HG03095 (cell line): Measurements from ENCODE around the gene PIPOX.
"Not testable (repeated sequence)": the region's sequence is repeated elsewhere in the genome, so short reads cannot be mapped to it uniquely, and the experiment has no call there.

Source experiments
- ATAC-seq: cut with Tn5 transposase; IDR thresholded peaks from one replicate; pipeline ENCODE4 v1.9.1; 2021; ENCODE audit warnings: moderate library complexity; ENCODE audit not compliant: unreplicated experiment

PIPOX gene

DNA sequence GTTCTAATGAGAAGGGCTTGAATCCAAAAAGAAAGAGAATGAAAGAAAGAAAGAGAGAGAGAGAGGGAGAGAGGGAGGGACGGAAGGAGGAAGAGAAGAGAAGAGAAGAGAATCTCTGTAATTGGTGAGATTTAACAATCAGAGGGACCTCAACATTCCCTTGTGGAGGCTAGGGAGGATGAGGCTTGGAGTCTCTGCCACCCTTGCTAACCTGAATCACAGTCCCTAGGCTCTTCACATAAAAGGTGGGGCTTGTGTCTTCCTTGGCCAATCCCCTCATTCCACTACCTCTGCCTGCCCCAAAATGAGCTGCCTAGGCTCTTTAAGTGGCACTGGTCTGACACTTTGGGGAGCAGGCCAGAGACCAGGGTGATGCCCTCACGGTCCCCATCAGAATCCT lies 30.1 kb downstream of the PIPOX start:
- no peak for ATAC-seq

DNA sequence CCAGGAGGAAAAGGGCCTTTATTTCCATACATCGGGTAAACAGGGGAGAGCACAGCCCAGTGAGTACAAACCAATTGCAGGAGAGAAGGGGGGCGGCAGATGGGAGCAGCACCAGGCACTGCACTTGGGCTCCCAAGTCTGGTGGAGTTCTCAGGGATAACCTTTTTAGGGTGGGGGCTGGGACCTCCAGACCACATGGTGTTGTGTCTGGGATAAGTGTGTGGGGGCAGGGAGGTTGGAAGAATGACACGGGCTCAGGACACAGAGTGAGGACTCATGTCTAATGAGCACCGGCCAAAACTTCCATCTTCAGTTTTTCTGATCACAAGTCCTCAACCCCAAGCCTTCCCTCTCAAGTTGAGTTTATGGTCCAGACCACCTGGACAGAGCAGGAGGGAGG lies 30.6 kb downstream of the PIPOX start:
- ATAC-seq, result no peak

DNA sequence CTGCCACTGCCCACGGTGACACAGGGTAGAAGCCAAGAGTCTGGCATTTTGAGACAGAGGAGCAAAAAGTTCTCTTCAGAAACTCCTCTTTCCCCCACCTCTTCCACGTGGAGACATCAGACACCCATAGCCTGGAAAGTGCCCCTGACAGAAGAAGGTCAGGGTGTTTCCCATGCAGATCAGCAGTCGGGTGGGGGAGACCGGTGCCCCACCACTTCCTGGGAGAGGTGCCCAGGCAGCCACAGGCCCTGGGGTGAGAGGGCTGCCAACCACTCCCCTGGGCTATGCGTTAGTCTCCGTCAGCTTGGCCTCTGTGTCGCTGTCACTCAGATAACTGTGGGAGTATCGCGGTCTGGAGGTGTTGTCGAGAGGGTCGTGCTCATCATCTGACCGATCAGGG lies 31.5 kb downstream of the PIPOX start:
- no peak for ATAC-seq

DNA sequence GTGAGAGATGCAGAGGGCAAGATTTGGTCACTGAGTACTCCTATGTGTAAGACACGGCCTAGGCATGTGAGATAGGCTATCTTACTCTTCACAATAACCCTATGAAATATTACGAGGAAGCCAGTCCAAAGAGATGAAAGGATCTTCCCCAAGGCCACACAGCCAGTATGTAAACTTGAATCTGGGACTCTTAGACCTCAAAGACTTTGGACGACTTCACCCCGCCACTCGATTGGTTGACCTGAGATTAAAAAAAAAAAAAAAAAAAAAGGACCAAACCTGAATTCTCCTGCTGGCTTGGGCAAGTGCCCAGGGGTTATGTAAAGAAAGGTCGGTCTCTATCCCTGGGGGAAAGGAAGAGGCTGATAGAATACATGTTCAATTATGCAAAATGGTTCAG lies 33.1 kb downstream of the PIPOX start:
- ATAC-seq, result no peak

DNA sequence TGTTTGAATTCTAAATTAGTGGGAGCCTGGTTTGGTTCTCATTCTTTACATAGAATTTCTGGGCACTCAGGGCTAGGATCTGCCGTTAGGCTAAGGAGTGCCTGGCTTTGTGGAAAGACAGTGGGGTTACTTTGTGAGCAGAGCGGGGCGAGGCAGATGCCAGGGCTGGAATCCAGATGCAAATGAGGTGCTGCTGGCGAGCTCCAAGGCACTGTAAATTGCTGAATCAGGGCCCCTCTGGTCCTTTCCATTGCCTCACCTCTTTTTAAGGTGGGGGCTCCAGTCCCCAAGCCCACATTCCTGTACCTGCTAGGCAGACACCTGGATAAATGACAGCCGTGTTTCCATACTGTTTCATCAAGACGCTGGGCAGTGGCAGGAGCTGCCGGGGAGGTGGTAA lies 33.8 kb downstream of the PIPOX start:
- ATAC-seq, result no peak

DNA sequence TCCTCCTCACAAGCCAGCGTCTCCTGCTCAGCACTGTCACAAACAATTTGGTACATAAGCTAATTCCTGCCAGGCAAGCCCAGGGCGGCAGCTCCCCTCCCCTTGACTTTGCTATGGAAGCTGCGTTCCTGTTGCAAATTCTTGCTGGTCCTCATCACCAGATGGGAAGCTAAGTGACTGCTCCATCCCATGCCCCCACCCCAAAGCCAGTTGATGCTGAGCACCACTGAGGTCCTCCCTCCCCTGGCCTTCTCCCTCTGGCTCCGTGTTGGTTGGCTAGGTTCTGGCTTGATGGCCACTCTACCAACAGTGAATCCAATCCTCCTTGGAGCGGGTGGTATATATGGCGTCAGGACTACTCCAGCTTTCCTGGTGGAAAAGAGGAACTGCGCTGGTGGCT lies 34.4 kb downstream of the PIPOX start:
- no peak for ATAC-seq

DNA sequence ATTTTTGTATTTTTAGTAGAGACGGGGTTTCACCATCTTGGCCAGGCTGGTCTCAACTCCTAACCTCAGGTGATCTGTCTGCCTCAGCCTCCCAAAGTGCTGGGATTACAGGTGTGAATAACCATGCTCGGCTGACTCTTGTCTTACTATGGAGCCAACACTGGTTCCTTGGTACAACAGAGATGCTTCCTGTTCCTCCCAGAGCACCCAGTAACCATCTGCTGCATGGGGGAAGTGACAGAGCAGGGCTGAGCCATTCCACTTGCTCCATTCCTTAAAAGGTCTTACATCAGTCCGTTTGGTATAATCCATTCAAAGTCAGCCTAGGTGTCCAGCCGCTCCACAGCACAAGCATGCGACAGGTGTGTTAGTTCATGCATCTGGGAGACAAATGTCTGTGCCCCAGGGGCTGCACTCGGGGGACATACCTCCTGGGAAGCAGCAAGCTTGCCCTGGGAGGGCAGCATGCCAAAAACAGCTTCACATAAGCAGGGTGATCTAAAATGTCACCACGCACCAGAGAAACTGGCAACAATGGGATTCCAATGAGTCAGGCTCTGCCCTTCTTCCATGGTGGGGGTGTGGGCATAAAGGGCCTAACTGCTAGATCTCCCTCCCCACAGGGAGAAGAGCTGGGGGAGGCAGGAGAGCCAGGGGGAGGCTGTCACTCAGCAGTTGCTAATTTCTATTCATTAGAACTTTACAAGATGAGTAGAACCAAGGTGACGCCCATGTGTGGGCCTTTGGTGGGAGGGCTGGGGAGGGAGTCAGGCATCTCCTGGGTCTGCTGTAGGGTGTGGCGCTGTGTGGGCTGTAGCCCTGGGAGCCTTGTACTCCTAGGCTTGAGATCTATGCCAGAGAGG lies 35.5 kb downstream of the PIPOX start:
- no peak for ATAC-seq

DNA sequence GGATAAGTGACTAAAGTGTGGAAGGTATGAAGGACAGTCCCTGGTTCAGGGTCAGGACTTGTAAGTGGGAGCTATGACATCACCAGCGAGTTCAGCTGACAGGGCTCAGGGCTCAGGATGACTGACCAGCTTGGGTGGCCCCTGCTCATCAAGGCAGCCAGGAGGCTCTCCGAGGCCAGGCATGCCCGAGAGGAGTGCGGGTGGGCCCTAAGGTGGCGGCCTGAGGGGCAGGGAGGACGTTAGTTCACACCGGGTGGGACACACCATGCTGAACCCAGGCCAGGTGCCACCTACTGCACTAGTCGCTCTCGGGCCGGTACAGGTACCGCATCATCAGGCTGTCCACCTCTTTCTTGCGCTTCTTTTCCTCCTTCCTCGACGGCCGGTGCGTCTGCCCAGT lies 36.5 kb downstream of the PIPOX start:
- ATAC-seq, result no peak

DNA sequence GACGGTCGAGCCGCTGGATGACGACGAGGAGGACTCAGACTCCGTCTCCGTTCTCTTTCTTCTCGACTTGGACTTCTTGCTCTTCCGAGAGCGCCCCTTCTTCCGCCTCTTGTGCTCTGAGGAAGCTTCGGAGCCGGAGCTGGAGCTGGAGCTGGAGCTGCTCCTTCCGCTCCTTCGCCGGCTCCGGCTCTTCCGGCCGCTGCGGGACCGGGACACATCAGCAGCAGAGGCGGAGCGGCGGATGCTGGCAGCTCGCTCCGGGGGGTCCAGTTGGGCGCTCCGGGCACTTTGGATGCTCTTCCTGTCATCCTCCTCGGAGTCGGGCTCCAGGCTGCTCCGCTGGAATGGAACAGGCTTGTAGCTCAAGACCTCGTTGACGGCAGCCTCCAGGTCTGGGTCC lies 36.9 kb downstream of the PIPOX start:
- no peak for ATAC-seq

DNA sequence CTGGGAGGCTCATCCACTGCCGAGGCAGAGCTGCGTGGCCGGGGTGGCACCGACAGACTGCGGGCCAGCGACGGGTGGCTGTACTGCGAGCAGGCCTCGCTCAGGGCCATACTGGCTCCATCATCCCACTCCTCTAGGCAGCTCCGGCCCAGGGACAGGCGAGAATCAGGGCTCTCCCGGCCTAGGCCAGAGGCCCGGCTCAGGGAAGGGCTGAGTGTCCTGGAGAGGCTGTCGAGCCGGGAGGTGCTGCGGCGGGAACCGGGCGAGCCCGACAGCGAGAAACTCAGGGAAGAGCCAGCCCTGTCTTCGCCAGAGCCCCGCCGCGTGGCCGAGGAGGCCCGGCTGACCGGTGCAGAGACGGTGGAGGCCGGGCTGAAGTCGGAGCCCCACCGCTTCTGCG lies 37.4 kb downstream of the PIPOX start:
- ATAC-seq, result no peak

DNA sequence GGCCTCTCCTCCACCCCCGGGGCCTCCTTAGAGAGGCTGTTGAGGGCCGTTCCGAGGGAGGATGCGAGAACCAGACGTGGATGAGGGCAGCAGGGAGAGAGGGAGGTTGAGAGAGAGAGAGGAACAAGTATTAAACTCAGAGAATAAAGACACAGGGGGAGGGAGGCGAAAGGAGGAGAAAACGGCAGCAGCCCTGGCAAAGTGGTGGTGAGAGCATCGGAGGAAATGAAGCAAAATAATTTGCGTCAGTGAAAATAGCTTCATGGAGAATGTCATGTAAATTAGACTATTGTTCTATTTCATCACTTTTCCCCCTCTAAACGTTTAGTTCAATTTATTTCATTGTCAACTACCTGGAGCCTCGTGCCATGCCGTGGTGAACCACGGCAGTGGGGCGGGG lies 38.0 kb downstream of the PIPOX start:
- no peak for ATAC-seq

DNA sequence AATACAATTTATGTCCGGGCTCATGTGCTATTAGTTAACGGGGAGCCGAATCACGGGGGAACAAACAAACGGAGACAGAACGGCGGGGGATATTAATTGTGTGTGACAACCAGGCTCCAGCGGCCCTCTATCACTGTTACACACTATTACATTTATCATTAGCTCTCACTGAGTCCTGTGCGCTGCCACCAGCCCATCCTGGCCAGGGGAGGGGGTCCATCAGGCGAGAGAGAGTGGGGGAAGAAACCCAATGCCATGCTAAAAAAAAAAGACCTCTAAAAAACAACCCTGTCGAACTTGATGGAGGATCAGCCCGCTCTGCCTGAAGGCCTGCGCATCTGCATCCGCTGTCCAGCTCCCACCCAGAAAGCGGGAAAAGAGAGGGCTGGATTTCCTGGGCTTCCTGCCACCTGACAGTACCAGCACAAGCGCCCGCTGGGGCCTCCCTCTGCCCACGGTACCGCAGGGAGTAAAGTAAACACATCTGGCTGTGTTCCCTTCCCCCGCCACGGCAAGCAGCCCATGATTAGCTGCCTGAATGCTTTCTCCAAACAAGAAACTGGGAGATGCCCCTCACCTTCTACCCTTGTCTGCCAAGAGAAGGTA lies 41.7 kb downstream of the PIPOX start:
- no peak for ATAC-seq

DNA sequence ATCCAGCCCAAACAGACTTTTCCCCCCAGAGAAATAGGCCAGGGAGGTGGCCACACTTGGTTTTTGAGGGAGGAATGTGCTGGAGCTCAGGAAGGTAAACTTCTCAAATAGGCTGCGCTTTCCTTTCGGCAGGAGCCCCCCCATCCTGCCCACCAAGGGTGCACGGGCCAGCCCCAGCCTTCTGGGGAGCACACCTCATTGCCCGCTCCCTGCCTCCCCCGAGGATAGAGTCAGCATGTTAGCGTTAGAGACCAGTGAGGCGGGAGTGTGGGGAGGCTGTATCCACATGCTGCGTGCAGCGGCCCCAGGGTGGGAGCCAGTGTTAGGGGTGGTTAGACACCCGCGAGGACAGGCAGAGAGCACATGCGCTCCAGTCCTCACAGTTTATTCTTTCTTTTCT lies 42.3 kb downstream of the PIPOX start:
- no peak for ATAC-seq

DNA sequence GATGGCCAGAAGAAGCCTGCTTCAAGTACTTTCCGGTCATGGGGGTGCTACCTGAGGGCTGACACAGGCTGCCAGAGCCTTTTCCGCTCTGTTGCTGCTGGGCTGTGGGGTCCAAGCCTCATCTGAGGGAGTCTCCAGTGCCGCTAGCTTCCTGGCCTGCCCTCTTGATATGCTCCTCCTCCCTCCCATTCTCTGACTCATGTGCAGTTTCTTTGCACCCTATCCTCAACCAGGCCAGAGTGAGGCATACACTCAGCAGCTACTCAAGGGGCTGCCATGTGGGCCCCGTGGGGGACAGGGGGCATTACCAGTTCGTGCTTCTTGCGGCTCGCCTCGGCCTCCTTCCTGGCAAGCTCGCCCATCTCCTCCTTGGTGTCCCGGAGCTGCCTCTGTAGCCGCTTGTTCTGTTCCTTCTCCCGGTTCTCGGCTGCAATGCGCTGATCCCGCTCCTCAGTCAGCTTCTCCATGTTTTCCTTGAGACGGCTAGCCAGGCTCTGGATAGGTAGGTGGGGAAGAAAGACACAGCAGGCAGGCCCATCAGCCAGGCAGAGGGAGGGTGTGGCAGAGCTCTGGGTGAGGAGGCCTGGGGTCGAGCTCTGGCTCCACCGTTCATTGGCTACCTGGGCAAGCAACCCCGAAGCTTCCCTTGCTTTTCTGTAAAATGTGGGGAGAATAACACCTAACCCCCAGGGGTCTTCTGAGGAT lies 43.8 kb downstream of the PIPOX start:
- no peak for ATAC-seq

DNA sequence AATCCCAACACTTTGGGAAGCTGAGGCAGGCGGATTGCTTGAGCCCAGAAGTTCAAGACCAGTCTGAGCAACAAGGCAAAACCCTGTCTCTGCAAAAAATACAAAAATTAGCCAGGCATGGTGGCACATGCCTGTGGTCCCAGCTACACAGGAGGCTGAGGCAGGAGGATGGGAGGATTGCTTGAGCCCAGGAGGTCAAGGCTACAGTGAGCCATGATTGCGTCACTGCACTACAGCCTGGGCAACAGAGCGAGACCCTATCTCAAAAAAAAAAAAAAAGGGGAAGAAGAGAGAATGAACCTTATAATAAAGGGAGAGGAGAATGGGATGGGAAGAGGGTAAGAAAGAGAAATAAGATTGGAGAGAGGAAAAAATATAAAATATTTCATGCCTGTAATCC lies 45.8 kb downstream of the PIPOX start:
- ATAC-seq, result not testable (repeated sequence)

DNA sequence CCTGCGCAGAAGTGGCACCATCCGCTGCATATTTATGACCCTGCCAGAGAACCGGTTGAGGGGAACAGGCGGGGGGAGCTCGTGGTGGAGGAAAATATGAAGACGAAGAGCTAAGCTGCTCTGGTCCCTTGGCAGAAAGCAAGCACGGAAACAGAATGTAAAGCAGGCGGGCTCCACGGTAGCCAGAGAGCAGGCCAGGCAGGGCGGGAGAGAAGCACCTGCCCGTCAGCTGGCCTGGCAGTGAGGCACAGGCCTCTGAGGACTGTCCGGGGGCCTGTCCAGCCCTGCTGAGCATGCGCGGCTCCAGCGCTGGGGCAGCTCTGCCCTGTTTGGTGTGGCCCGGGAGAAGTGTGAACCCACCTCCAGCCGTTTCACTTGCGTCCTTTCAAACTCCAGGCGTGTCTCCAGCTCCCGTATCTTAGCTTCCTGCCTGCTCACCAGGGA lies 46.7 kb downstream of the PIPOX start:
- ATAC-seq, result no peak

DNA sequence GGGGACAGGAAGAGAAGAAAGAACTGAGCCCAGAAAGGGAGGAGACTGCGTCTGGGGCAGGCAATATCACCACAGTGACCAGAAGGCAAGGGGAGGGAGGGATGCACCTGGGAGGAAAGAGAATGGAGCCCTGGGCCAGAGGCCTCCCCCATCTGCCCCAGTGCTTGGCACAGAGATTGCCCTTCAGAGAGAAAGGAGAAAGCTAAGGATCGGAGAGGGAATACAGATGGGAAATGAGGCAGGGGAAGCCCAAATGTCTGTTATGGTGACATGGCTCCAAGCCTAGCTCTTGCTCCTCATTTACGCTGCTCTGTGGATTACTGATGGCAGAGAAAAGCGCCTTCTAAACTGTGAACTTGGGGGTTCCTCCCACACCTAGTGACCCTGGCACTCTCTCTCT lies 47.2 kb downstream of the PIPOX start:
- no peak for ATAC-seq

DNA sequence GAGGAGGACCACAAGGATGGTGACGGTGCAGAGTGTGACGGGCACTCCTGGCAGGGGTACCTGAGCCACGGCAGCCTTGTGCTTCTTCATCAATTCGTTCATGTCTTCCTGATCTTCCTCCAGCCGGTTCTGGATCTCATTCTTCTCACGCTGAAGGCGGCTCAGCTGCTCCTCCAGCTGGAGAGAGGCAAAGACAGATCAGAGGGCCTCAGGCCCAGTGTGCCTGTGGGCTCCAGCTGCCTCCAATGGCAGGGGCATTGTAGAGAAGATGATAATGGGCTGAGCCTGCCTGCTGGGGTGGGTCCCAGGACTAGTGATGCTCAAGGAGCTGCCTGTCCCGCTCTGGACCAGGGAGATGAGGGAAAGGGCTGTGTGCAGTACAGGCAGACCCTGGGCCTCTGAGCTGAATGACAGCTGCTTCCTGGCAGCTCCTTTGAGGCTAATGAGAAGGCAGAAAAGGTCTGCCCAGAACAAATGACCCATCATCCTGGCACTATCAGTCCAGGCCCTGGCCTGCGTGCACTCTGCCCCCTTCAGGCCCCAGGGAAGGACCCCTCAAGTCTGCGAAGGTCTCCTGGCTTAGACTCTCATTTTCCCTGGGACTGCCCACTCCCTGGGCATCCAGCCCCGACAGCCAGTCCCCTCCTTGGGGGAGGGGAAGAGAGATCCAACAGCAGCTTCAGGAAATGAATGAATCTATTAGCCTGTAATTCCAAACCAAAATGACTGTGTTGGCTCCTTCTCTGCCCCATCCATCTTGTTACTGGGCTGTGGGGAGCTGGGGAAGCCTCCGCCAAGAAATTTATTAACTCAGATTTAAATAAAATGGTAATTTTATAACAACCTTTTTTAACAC lies 48.0 kb downstream of the PIPOX start:
- ATAC-seq, result no peak

DNA sequence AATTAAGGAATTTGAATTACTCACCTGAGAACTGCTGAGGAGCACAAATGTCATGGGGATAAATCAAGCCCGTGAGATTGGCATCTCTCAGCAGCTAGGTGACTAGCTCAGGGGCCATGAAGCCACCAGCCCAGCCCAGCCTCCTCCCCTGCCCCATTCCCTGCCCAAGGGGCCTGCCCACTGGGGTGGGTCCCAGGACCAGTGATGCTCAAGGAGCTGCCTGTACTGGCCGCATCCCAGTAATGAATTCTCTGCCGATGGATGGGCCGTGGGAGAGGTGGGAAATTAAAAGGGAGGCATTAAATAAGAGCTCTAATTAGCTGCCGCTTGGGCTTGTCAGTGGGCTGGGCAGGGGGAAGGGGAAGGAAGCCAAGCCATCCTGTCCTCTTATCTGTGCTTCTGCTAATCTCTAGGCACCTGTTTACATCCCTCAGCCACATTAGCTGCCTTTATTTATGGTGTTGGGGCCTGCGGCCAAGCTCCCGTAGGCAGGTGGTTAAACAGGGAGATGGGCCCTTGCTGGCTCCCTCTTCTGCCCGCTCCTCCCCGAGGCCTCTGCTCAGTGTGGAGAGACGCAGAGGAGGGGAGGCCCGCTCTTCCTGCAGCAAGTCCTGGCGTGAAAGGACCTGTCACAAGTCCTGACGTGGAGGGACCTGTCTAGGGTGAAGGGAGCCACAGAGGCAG lies 48.8 kb downstream of the PIPOX start:
- no peak for ATAC-seq

DNA sequence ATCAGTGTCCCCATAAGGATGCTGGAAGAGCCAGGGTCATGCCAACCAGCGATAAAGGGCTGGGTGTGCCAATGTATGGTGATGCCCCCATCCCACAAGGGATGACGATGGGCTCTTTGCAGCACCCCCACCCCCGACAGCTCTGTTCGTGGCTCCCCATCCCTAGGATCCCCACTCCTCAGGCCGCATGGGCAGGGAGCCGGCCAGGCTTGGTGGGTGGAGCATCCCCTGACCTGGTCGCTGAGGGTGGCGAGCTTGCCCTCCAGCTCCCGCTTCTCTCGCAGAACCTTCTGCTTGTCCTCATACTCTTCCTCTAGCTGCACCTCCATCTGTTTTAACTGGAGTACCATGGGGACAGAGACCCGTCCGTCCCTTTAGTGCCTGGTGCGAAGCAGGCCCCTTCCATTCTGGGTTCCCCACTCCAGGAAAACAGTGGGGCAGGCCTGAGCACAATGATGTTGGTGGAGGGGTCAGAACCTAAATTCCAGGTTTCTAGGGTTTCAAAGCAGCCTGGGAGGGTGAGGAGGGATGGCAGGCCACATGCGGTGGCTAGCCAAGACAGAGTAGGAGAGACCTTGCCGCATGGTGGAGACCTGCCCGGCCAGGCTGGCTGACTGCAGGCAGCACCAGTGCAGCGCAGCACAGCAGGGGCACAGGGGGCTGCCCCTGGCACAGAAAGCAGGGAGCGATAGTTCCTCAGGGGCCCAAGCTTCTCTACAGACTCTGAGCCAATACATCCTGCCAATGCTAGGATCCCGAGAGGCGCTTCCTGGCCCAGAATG lies 50.3 kb downstream of the PIPOX start:
- no peak for ATAC-seq
